ENCODE results near the gene ZNF710. TPM values are rescaled to one million over a fixed set of nuclear protein-coding genes. Genes with fewer than 3 reads are reported as not detected.

Gene ZNF710
- total RNA-seq, 2 donors from 2014 or later, result 3.4 to 5.2 TPM

- Histone ChIP-seq H3K4me1 (no peaks in the 10 kb centered on the region), H3K27ac (no peak overlapping the region), H3K4me3 (no peak overlapping the region), H3K36me3 (no peaks in the 10 kb centered on the region), H3K27me3 (no peaks in the 10 kb centered on the region), H3K9me3 (no peaks in the 10 kb centered on the region)
- no peak for DNase-seq (ENCODE audit: low spot score)
- TF ChIP-seq CTCF (IDR thresholded peaks at IDR 0.05), result no peak
These were observed 36.7 kb upstream of the ZNF710 start for GRCh38 chr15:89964232-89964954.

- no peak for TF ChIP-seq CTCF (IDR thresholded peaks at IDR 0.05)
- H3K4me1 ChIP-seq, result no peaks in the 10 kb centered on the region
- no peaks in the 10 kb centered on the region for H3K36me3 ChIP-seq
- no peaks in the 10 kb centered on the region for H3K27me3 ChIP-seq
- H3K27ac ChIP-seq, result no peak overlapping the region
- H3K9me3 ChIP-seq, result no peaks in the 10 kb centered on the region
- DNase-seq (ENCODE audit: low spot score), result no peak
- no peak overlapping the region for H3K4me3 ChIP-seq
These were observed 33.2 kb upstream of the ZNF710 start for GRCh38 chr15:89967881-89968280.

- Histone ChIP-seq H3K4me1 (no peaks in the 10 kb centered on the region), H3K36me3 (no peaks in the 10 kb centered on the region), H3K9me3 (no peaks in the 10 kb centered on the region), H3K27ac (no peak overlapping the region), H3K27me3 (no peaks in the 10 kb centered on the region), H3K4me3 (no peak overlapping the region)
- DNase-seq (ENCODE audit: low spot score), result no peak
- peak; percentile 22 to 54 for TF ChIP-seq CTCF (IDR thresholded peaks at IDR 0.05)
These were observed 29.5 kb upstream of the ZNF710 start for GRCh38 chr15:89971592-89971997.

- Histone ChIP-seq H3K27ac (no peak overlapping the region), H3K4me3 (no peak overlapping the region), H3K4me1 (no peaks in the 10 kb centered on the region), H3K27me3 (no peaks in the 10 kb centered on the region), H3K9me3 (no peaks in the 10 kb centered on the region), H3K36me3 (no peaks in the 10 kb centered on the region)
- no peak for TF ChIP-seq CTCF (IDR thresholded peaks at IDR 0.05)
- no peak for DNase-seq (ENCODE audit: low spot score)
These were observed 29.0 kb upstream of the ZNF710 start for GRCh38 chr15:89972085-89972484.

GRCh38 chr15:89975482-89976245, 25.5 kb upstream of the ZNF710 start:
- Histone ChIP-seq H3K27me3 (no peaks in the 10 kb centered on the region), H3K36me3 (no peaks in the 10 kb centered on the region), H3K4me1 (no peaks in the 10 kb centered on the region), H3K9me3 (no peaks in the 10 kb centered on the region), H3K27ac (no peak overlapping the region), H3K4me3 (no peak overlapping the region)
- DNase-seq (ENCODE audit: low spot score), result no peak
- no peak for TF ChIP-seq CTCF (IDR thresholded peaks at IDR 0.05)
